Inflammatory macrophage (primary cell): ENCODE data around the gene TRHDE.

ENCODE experiments used
- DNase-seq, 2 donors: peaks; one replicate each; pipeline ENCODE4 v3.0.0-alpha.2; 2020 to 2022

The TRHDE gene

GRCh38 chr12:72318341-72318740, 46.2 kb downstream of the TRHDE start:
- DNase-seq = no peak

GRCh38 chr12:72323881-72324280, 51.7 kb downstream of the TRHDE start:
- DNase-seq = no peak

GRCh38 chr12:72330301-72330700, 58.1 kb downstream of the TRHDE start:
- DNase-seq = no peak

GRCh38 chr12:72330784-72331183, 58.6 kb downstream of the TRHDE start:
- no peak for DNase-seq

GRCh38 chr12:72337382-72337781, 65.2 kb downstream of the TRHDE start:
- DNase-seq = no peak

- no peak for DNase-seq
Measured at GRCh38 chr12:72337946-72338345, 65.8 kb downstream of the TRHDE start.

GRCh38 chr12:72338437-72338836, 66.3 kb downstream of the TRHDE start:
- no peak for DNase-seq

- DNase-seq = peak; percentile 54 to 66
Measured at GRCh38 chr12:72346363-72346944, 74.3 kb downstream of the TRHDE start.

GRCh38 chr12:72349491-72349890, 77.3 kb downstream of the TRHDE start:
- DNase-seq = no peak

GRCh38 chr12:72359416-72359815, 87.2 kb downstream of the TRHDE start:
- DNase-seq = no peak

- no peak for DNase-seq
Measured at GRCh38 chr12:72365151-72365550, 93.0 kb downstream of the TRHDE start.

- DNase-seq = no peak
Measured at GRCh38 chr12:72366255-72366654, 94.1 kb downstream of the TRHDE start.

GRCh38 chr12:72368298-72368697, 96.1 kb downstream of the TRHDE start:
- no peak for DNase-seq

- no peak for DNase-seq
Measured at GRCh38 chr12:72368719-72369422, 96.7 kb downstream of the TRHDE start.

- no peak for DNase-seq
Measured at GRCh38 chr12:72369423-72369959, 97.3 kb downstream of the TRHDE start.

- DNase-seq = no peak
Measured at GRCh38 chr12:72380441-72380840, 108.3 kb downstream of the TRHDE start.

GRCh38 chr12:72388322-72388721, 116.2 kb downstream of the TRHDE start:
- DNase-seq = no peak

GRCh38 chr12:72390146-72390545, 118.0 kb downstream of the TRHDE start:
- DNase-seq = no peak

GRCh38 chr12:72406111-72406510, 133.9 kb downstream of the TRHDE start:
- no peak for DNase-seq

- DNase-seq = no peak
Measured at GRCh38 chr12:72432037-72432604, 160.0 kb downstream of the TRHDE start.

- DNase-seq = no peak
Measured at GRCh38 chr12:72433298-72433697, 161.1 kb downstream of the TRHDE start.

- no peak for DNase-seq
Measured at GRCh38 chr12:72434999-72435398, 162.8 kb downstream of the TRHDE start.

GRCh38 chr12:72442217-72442616, 170.0 kb downstream of the TRHDE start:
- no peak for DNase-seq

GRCh38 chr12:72444125-72444524, 172.0 kb downstream of the TRHDE start:
- no peak for DNase-seq
